Osteocyte (in vitro differentiated cells): ENCODE data around the gene THSD4. TPM values are rescaled to one million over a fixed set of nuclear protein-coding genes. Genes with fewer than 3 reads are reported as not detected.
A peak's percentile ranks its signal among the peaks of the same experiment; 100 is the strongest.

Experiments used
- DNase-seq: peaks from one replicate; pipeline ENCODE4 v3.0.0; 2021; ENCODE audit warnings: mixed read lengths; ENCODE audit not compliant: unreplicated experiment; ENCODE audit errors: extremely low spot score
- H3K27ac Mint-ChIP-seq: one replicate; pipeline ENCODE4 v1.8.0; 2021; ENCODE audit warnings: mild to moderate bottlenecking, mixed read lengths; ENCODE audit not compliant: unreplicated experiment
- H3K27me3 Mint-ChIP-seq: one replicate; pipeline ENCODE4 v1.8.0; 2021; ENCODE audit warnings: mixed read lengths; ENCODE audit not compliant: unreplicated experiment
- H3K36me3 Mint-ChIP-seq: one replicate; pipeline ENCODE4 v1.8.0; 2021; ENCODE audit warnings: mixed read lengths; ENCODE audit not compliant: unreplicated experiment
- H3K4me1 Mint-ChIP-seq: one replicate; pipeline ENCODE4 v1.8.0; 2021; ENCODE audit warnings: mixed read lengths; ENCODE audit not compliant: unreplicated experiment
- H3K4me3 Mint-ChIP-seq: one replicate; pipeline ENCODE4 v1.8.0; 2021; ENCODE audit warnings: mild to moderate bottlenecking, moderate library complexity, mixed read lengths; ENCODE audit not compliant: unreplicated experiment
- H3K9me3 Mint-ChIP-seq: one replicate; pipeline ENCODE4 v1.8.0; 2021; ENCODE audit warnings: mixed read lengths; ENCODE audit not compliant: unreplicated experiment
- total RNA-seq: library from RNA; stranded (reverse); gene quantifications from 2 replicates; pipeline ENCODE4 v1.2.1, GENCODE V29; 2021
- TF ChIP-seq, protein P1 (sequence below): fragments of 200-600 bp; sonication (generic); IDR thresholded peaks from 2 replicates; pipeline ENCODE4 v1.5.0; 2021; ENCODE audit warnings: antibody characterized with exemption, mild to moderate bottlenecking, moderate library complexity

Gene THSD4
- total RNA-seq, 1 donor from 2014 or later: 5.7 TPM

DNA sequence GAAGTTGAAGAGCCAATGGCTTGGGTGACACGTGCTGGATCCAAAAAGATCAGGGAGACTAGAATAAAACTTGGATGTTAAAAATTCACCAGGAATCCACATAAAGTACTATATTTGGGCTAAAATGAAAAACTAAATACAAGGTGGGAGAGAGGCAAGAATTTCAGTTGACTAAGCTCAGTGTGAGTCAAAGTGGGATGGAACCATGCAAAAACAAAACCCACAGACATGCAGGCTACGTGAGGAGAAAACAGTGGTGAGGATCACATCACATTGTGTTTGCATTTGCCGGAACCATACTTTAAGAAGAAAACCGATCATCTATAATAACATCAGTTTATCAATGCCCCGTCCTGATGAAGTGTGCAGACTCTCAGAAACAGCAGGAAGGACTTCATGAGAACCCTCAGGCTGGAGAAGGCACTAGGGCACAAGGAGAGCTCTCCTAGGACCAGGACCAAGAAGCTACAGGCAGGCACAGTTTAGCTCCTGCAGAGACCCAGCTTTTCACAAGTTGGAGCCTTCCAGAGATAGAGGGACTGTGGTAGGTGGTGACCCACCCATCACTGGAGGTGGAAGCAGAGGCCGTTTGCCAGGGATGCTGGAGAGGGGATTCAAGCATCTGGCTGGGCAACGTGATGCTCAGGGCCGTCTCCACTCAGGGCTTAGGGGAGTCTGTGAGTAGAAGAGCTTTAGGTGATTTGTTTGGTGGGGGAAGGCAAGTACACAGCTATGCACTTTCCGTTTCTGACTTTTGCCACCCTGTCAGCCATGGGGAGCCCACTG is 666.1 kb downstream of the THSD4 start:
- TF ChIP-seq, protein P1, sequence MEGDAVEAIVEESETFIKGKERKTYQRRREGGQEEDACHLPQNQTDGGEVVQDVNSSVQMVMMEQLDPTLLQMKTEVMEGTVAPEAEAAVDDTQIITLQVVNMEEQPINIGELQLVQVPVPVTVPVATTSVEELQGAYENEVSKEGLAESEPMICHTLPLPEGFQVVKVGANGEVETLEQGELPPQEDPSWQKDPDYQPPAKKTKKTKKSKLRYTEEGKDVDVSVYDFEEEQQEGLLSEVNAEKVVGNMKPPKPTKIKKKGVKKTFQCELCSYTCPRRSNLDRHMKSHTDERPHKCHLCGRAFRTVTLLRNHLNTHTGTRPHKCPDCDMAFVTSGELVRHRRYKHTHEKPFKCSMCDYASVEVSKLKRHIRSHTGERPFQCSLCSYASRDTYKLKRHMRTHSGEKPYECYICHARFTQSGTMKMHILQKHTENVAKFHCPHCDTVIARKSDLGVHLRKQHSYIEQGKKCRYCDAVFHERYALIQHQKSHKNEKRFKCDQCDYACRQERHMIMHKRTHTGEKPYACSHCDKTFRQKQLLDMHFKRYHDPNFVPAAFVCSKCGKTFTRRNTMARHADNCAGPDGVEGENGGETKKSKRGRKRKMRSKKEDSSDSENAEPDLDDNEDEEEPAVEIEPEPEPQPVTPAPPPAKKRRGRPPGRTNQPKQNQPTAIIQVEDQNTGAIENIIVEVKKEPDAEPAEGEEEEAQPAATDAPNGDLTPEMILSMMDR: no peak
- peaks cover 10% of the 10 kb centered on the region for H3K27me3 Mint-ChIP-seq
- no peak overlapping the region for H3K27ac Mint-ChIP-seq
- no peaks in the 10 kb centered on the region for H3K9me3 Mint-ChIP-seq
- H3K4me3 Mint-ChIP-seq: no peak overlapping the region
- DNase-seq: no peak
- H3K4me1 Mint-ChIP-seq: peaks cover 9% of the 10 kb centered on the region
- no peaks in the 10 kb centered on the region for H3K36me3 Mint-ChIP-seq

DNA sequence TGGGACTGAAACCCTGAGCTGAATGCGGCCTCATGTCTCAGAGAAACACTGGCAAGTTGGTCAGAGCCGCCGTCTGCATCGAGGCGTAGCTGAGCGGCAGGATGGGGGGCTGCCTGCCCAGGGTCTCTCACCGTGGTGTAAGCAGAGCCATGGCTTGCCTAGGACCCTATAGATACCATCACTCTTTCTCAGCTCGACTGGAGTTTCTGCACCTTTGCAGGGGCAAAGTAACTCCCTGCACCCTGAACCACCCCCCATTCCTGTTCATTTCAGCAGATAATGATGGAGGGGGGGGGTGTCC is 666.6 kb downstream of the THSD4 start:
- Mint-ChIP-seq H3K4me1 (peaks cover 9% of the 10 kb centered on the region), H3K4me3 (no peak overlapping the region), H3K9me3 (no peaks in the 10 kb centered on the region), H3K36me3 (no peaks in the 10 kb centered on the region), H3K27ac (no peak overlapping the region), H3K27me3 (peaks cover 10% of the 10 kb centered on the region)
- TF ChIP-seq, protein P1: no peak
- DNase-seq: peak; percentile 65

DNA sequence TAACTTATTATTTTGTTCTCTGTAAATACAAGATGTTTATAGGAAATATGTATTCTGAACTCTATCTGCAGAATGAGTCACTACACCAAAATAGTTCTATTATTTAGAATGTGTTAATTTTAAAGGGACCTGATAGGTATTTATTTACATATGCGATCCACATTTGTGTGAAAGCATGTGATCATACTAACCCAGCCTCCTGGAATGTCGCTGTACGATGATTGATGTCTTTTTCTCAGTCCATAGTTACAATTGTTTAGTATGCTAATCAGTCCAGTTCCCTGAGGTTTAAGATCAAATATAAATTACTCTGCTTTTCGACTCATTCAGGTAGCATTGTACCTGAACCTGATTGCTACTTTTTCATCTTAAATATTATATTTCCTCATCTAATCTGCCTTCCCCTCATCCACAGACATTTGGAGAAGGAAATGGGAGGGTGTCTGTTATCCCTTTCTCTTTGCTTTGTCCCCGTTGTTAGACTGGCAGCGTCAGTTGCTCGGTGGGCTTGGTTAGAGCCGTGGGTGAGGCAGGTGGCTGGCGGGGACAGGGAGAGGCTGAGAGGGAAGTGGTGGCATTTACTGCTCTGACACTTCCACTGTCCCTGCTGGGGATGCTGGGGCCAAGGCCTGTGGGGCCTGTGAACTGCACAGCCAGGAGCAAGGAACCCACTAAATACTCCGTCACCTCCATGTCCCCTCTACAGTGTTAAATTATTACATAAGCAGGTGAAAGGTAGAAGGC is 667.3 kb downstream of the THSD4 start:
- no peak overlapping the region for H3K27ac Mint-ChIP-seq
- no peaks in the 10 kb centered on the region for H3K36me3 Mint-ChIP-seq
- H3K9me3 Mint-ChIP-seq: no peaks in the 10 kb centered on the region
- peaks cover 10% of the 10 kb centered on the region for H3K27me3 Mint-ChIP-seq
- TF ChIP-seq, protein P1: no peak
- H3K4me1 Mint-ChIP-seq: peaks cover 9% of the 10 kb centered on the region
- peak; percentile 62 for DNase-seq
- no peak overlapping the region for H3K4me3 Mint-ChIP-seq

DNA sequence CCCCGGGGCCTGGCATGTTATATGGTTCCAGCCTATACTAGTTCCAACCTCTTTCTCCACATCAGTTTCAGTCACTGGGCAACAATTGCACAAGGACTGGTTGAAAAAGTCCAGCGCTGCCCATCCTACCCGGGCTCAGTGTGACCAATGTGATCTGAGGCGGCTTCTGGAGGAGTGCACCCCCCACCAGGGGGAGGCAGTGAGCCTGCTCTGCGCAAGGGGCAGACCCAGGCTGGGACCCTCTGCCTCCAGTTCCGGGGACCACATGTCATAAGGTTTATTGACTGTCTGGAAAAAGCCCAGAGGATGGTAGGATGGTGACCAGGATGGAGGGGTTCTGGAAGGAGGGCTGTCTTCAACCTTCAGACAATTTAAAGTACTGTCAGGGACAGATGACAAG is 669.4 kb downstream of the THSD4 start:
- H3K4me1 Mint-ChIP-seq: peaks cover 9% of the 10 kb centered on the region
- H3K9me3 Mint-ChIP-seq: no peaks in the 10 kb centered on the region
- H3K27me3 Mint-ChIP-seq: peaks cover 10% of the 10 kb centered on the region
- peak; percentile 83 for DNase-seq
- H3K4me3 Mint-ChIP-seq: no peak overlapping the region
- no peak overlapping the region for H3K27ac Mint-ChIP-seq
- no peaks in the 10 kb centered on the region for H3K36me3 Mint-ChIP-seq
- TF ChIP-seq, protein P1: peak; percentile 40

DNA sequence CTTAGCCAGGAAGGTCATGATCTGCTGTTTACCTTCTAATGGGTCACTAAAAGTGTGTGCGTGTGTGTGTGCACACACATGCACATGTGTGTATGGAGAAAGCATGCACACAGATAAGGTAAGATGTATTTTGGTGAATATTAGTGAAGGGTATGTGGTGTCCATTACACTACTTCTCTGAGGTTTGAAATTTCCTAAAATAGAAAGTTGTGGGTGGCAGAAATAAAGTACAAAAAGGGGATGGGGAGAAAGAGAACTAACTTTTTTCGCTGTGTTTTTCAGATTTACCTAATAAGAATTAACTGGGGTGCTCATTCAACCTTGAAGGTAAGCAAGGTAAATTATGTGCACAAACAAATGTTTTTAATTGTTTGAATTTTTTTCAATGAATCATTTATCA is 670.7 kb downstream of the THSD4 start:
- Mint-ChIP-seq H3K9me3 (no peaks in the 10 kb centered on the region), H3K4me1 (peaks cover 6% of the 10 kb centered on the region), H3K27ac (no peak overlapping the region), H3K36me3 (no peaks in the 10 kb centered on the region), H3K27me3 (peaks cover 10% of the 10 kb centered on the region), H3K4me3 (no peak overlapping the region)
- TF ChIP-seq, protein P1: no peak
- DNase-seq: no peak
